Measurements from ENCODE around the gene MPO. TPM values are rescaled to one million over a fixed set of nuclear protein-coding genes. Genes with fewer than 3 reads are reported as not detected.

Gene MPO
- total RNA-seq, 1 experiment from 2014 or later, result not detected

GRCh38 chr17:58284613-58285421, 4.1 kb upstream of the MPO start:
- Histone ChIP-seq H3K79me2 (ENCODE audit: insufficient read depth, low read length) (no peaks in the 10 kb centered on the region), H3K36me3 (ENCODE audit: control insufficient read depth in 1 of 2, insufficient read depth in 2 of 2, low read length in 2 of 2) (no peaks in the 10 kb centered on the region), H3K27ac (ENCODE audit: low read depth, low read length) (no peak overlapping the region), H3K9ac (ENCODE audit: low read length) (no peak overlapping the region), H3K27me3 (ENCODE audit: insufficient read depth, low read length) (no peaks in the 10 kb centered on the region), H3K4me2 (ENCODE audit: low read length) (no peak overlapping the region), H2AFZ (ENCODE audit: low read depth, low read length, poor library complexity, severe bottlenecking) (no peak overlapping the region), H3K9me2 (ENCODE audit: insufficient read depth) (no peaks in the 10 kb centered on the region), H3K4me3 (replicated peaks in 1 of 2; ENCODE audit: low read depth in 1 of 2, low read length in 2 of 2) (no peak overlapping the region), H3K9me3 (ENCODE audit: control insufficient read depth in 1 of 2, insufficient read depth in 1 of 2, low read depth in 1 of 2, low read length in 2 of 2) (no peaks in the 10 kb centered on the region), H3K4me1 (ENCODE audit: control insufficient read depth in 1 of 2, insufficient read depth in 2 of 2, low read length in 2 of 2) (0 out of 4 replicates have a peak, but pooled peaks cover 0 to 2% of the 10 kb centered on the region in 2 experiments), H4K20me1 (ENCODE audit: insufficient read depth) (no peaks in the 10 kb centered on the region)
- DNase-seq (ENCODE audit: low read depth, low spot score) (no peak), ATAC-seq (no peak)
- CTCF ChIA-PET, result interaction anchor here (1.0 to 1.6 kb wide), 2 partner anchors 9 to 133 kb away, joined by 4 to 5 read pairs; partner anchors contain the start of gene RNF43
- BruUV-seq (replicated peaks), result no TSS peak
- TF ChIP-seq SIN3A (IDR thresholded peaks at IDR 0.05; ENCODE audit: low read depth) (no peak), CBX3 (IDR thresholded peaks at IDR 0.05; ENCODE audit: low read depth) (no peak), EZH2 (IDR thresholded peaks at IDR 0.05) (no peak), ZFX (IDR thresholded peaks at IDR 0.05) (no peak), ELF1 (IDR thresholded peaks at IDR 0.05; ENCODE audit: borderline replicate concordance, low read depth) (no peak), EGR1 (IDR thresholded peaks at IDR 0.05; ENCODE audit: low read depth) (no peak), RAD21 (IDR thresholded peaks at IDR 0.05; ENCODE audit: low read depth) (no peak), POLR2A (IDR thresholded peaks at IDR 0.05; ENCODE audit: borderline replicate concordance, extremely low read depth, insufficient read depth, insufficient read length) (no peak), EZH2phosphoT487 (IDR thresholded peaks at IDR 0.05; ENCODE audit: borderline replicate concordance) (no peak), SRF (IDR thresholded peaks at IDR 0.05; ENCODE audit: low read depth) (no peak), POLR2AphosphoS5 (IDR thresholded peaks at IDR 0.05; ENCODE audit: low read depth, low read length) (no peak), CEBPB (IDR thresholded peaks at IDR 0.05; ENCODE audit: low read depth) (no peak), MAX (IDR thresholded peaks at IDR 0.05) (no peak), ATF3 (IDR thresholded peaks at IDR 0.05) (no peak), YY1 (IDR thresholded peaks at IDR 0.05; ENCODE audit: extremely low read depth, insufficient replicate concordance, low read depth, low read length) (no peak)
- RAD21 ChIA-PET (ENCODE audit: low non-redundant PET in 1 of 2, low total read pairs in 2 of 2, uncharacterized antibody in 2 of 2, unreplicated experiment in 2 of 2), result no interaction called here
- intact Hi-C loops (cut with micrococcal nuclease), result no loop called here
- POLR2A ChIA-PET, result interaction anchor here (0.9 kb wide), 1 partner anchor 346 kb away, joined by 3 read pairs; no protein-coding TSS in a partner anchor
